Measurements from ENCODE around the gene METTL1.

DNA sequence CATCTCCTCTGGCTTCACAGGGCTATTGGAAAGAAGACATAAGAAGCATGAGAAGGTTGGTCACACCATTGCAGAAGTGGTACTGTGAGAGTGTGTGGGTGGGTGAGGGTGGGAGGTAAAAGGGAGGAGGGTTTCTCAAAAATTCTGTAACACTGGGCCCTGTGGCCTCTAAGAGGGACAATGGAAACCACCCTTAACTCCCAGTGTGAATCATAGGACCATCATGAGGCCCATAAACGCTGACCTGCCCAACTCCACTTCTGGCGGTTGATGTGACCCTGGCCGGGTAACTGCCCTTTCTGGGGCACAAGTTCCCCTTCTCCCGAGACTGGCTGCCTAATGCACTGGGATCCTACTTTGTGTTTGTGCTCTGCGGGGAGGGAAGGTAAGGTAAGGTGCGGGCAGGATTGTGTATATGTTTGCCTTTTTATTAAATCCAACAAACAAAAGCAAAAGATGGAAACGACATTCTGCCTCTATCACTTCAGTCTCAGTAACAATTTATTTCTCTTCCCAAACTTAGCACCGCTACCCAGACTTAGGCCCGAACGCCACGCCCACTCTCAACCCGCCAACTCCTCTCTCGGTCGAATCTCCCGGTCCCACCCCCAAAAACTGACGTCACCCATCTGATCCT is 551 bp downstream of the METTL1 start:
- no peak for TF ChIP-seq POLR2AphosphoS5 (IDR thresholded peaks at IDR 0.05; ENCODE audit: low read depth)
- TF ChIP-seq, protein P1, sequence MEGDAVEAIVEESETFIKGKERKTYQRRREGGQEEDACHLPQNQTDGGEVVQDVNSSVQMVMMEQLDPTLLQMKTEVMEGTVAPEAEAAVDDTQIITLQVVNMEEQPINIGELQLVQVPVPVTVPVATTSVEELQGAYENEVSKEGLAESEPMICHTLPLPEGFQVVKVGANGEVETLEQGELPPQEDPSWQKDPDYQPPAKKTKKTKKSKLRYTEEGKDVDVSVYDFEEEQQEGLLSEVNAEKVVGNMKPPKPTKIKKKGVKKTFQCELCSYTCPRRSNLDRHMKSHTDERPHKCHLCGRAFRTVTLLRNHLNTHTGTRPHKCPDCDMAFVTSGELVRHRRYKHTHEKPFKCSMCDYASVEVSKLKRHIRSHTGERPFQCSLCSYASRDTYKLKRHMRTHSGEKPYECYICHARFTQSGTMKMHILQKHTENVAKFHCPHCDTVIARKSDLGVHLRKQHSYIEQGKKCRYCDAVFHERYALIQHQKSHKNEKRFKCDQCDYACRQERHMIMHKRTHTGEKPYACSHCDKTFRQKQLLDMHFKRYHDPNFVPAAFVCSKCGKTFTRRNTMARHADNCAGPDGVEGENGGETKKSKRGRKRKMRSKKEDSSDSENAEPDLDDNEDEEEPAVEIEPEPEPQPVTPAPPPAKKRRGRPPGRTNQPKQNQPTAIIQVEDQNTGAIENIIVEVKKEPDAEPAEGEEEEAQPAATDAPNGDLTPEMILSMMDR (IDR thresholded peaks at IDR 0.05; ENCODE audit: insufficient read depth, low read length), result no peak

Measured in HL-60 (cell line).